GM12878 (cell line): ENCODE measurements around the gene GTPBP4. TPM values are rescaled to one million over a fixed set of nuclear protein-coding genes. Genes with fewer than 3 reads are reported as not detected.
A peak's percentile ranks its signal among the peaks of the same experiment; 100 is the strongest.

Experiments used
- BHLHE40 ChIP-seq, 2 experiments: fragments of 450-650 bp in 1 of 2; IDR thresholded peaks; 2 replicates each; pipeline ENCODE4 v1.6.1; 2011 to 2017; ENCODE audit warnings: low read depth in 2 of 2, borderline replicate concordance in 1 of 2, improper control_type of control experiment in 1 of 2, low read length in 1 of 2, mild to moderate bottlenecking in 1 of 2
- EED ChIP-seq: sonication (generic); IDR thresholded peaks from 2 replicates; pipeline ENCODE4 v1.6.1; 2016; ENCODE audit warnings: antibody characterized with exemption, low read depth
- GABPA ChIP-seq: IDR thresholded peaks from 2 replicates; pipeline ENCODE4 v1.6.1; 2014; ENCODE audit warnings: antibody characterized with exemption, low read depth, mild to moderate bottlenecking, inconsistent platforms
- PML ChIP-seq: IDR thresholded peaks from 2 replicates; pipeline ENCODE4 v1.6.1; 2012; ENCODE audit warnings: low read length, inconsistent platforms
- RAD51 ChIP-seq: fragments of 450-650 bp; IDR thresholded peaks from 2 replicates; pipeline ENCODE4 v1.6.1; 2016; ENCODE audit warnings: moderate library complexity, mild to moderate bottlenecking, inconsistent platforms
- RFX5 ChIP-seq: IDR thresholded peaks from 2 replicates; pipeline ENCODE4 v1.6.1; 2011; ENCODE audit warnings: low read depth, low read length, improper control_type of control experiment
- RUNX3 ChIP-seq: IDR thresholded peaks from 2 replicates; pipeline ENCODE4 v1.6.1; 2012; ENCODE audit warnings: low read length, inconsistent platforms
- SP1 ChIP-seq: IDR thresholded peaks from one replicate; pipeline ENCODE4 v1.6.1; 2011; ENCODE audit warnings: low read depth, low read length
- SREBF2 ChIP-seq: IDR thresholded peaks from 2 replicates; pipeline ENCODE4 v1.6.1; 2012; ENCODE audit warnings: mild to moderate bottlenecking, low read length
- TBL1XR1 ChIP-seq: IDR thresholded peaks from 2 replicates; pipeline ENCODE4 v1.6.1; 2012; ENCODE audit warnings: low read depth, low read length, improper control_type of control experiment
- YBX1 ChIP-seq: fragments of 450-650 bp; IDR thresholded peaks from 2 replicates; pipeline ENCODE4 v1.6.1; 2016; ENCODE audit warnings: antibody characterized with exemption
- ZBED1 ChIP-seq: IDR thresholded peaks from 2 replicates; pipeline ENCODE4 v1.6.1; 2016; ENCODE audit warnings: borderline replicate concordance
- ZNF592 ChIP-seq: fragments of 450-650 bp; IDR thresholded peaks from 2 replicates; pipeline ENCODE4 v1.6.1; 2017; ENCODE audit warnings: mild to moderate bottlenecking, moderate library complexity
- ZNF622 ChIP-seq: fragments of 450-650 bp; IDR thresholded peaks from 2 replicates; pipeline ENCODE4 v1.6.1; 2017; ENCODE audit warnings: mild to moderate bottlenecking, inconsistent platforms
- polyA plus RNA-seq, 11 experiments: library from polyadenylated mRNA; depleted of rRNA in 4 of 11; unstranded in 6 of 11; stranded (reverse) in 5 of 11; fragments of >200 nt; fragmentation: Nextera tagmentation in 4 of 11; fragmentation: Illumina TruSeq in 1 of 11; extraction: Ambion mirVana in 4 of 11; extraction: Trizol in 1 of 11; gene quantifications; 1 replicate in 1 of 11; 2 replicates in 10 of 11; pipeline versions ENCODE4 v1.2.1 to v1.2.3, GENCODE V29; 2011 to 2016; ENCODE audit warnings: inconsistent platforms in 2 of 11, missing spikeins in 2 of 11, low read depth in 1 of 11
- total RNA-seq, 4 experiments: library from RNA; depleted of rRNA in 3 of 4; stranded (reverse); fragments of >200 nt in 3 of 4; fragmentation: Illumina TruSeq in 1 of 4; extraction: Trizol in 1 of 4; gene quantifications; 2 replicates each; pipeline versions ENCODE4 v1.2.1 to v1.2.3, GENCODE V29; 2013 to 2021
- TF ChIP-seq, protein P1 (sequence below): fragments of 450-650 bp; IDR thresholded peaks from 2 replicates; pipeline ENCODE4 v1.6.1; 2017; ENCODE audit warnings: mild to moderate bottlenecking, moderate library complexity
- TF ChIP-seq, protein P2 (sequence below): fragments of 450-650 bp; IDR thresholded peaks from 2 replicates; pipeline ENCODE4 v1.6.1; 2016; ENCODE audit warnings: mild to moderate bottlenecking
- TF ChIP-seq, protein P3 (sequence below): IDR thresholded peaks from 2 replicates; pipeline ENCODE4 v1.6.1; 2012; ENCODE audit warnings: low read depth, low read length, improper control_type of control experiment
- TF ChIP-seq, protein P4 (sequence below): IDR thresholded peaks from 2 replicates; pipeline ENCODE4 v1.6.1; 2011; ENCODE audit warnings: borderline replicate concordance, low read depth, mild to moderate bottlenecking, moderate library complexity, low read length; ENCODE audit not compliant: insufficient read depth, poor library complexity, severe bottlenecking

The GTPBP4 gene
- total and polyA plus RNA-seq, 10 of the 15 experiments (the other 5 are each of a cell fraction or from before 2014, with no cell fraction given) = 58.5 to 118 (median 71.4) TPM

DNA sequence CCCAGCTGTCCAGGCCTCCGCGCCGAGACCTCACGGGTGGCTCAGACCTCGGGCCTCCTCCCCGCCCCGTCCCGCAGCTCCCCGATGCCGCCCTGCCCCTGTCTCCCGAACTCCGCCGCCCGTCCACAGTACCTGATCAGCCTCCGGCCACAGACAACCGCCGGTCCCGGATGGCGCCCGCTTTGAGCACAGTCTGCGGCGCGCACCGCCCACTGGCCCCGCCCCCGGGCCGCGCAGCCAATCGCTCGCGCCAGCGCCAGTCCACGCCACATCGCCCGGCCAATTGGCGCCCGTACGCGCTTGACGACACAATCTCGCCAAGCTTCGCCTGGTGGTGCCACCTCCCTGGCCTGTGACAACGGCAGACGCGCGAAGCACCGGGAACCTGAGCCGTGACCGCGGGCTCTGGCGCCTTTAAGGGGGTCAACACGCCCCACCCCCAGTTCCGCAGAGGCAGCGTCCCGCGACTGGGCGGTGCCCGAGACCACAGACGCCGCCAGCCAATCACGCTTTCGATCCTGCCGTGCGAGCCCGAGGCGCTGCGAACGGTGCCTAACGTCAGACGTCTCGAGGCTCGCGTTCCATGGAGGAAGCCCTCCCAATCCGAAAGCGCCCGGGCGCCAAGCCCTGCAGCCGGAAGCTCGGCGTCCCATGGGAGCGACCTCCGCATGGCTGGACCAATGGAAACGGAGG lies 60.6 kb downstream of the GTPBP4 start, which contains the start of gene IDI1 (continued):
- TF ChIP-seq, protein P1, sequence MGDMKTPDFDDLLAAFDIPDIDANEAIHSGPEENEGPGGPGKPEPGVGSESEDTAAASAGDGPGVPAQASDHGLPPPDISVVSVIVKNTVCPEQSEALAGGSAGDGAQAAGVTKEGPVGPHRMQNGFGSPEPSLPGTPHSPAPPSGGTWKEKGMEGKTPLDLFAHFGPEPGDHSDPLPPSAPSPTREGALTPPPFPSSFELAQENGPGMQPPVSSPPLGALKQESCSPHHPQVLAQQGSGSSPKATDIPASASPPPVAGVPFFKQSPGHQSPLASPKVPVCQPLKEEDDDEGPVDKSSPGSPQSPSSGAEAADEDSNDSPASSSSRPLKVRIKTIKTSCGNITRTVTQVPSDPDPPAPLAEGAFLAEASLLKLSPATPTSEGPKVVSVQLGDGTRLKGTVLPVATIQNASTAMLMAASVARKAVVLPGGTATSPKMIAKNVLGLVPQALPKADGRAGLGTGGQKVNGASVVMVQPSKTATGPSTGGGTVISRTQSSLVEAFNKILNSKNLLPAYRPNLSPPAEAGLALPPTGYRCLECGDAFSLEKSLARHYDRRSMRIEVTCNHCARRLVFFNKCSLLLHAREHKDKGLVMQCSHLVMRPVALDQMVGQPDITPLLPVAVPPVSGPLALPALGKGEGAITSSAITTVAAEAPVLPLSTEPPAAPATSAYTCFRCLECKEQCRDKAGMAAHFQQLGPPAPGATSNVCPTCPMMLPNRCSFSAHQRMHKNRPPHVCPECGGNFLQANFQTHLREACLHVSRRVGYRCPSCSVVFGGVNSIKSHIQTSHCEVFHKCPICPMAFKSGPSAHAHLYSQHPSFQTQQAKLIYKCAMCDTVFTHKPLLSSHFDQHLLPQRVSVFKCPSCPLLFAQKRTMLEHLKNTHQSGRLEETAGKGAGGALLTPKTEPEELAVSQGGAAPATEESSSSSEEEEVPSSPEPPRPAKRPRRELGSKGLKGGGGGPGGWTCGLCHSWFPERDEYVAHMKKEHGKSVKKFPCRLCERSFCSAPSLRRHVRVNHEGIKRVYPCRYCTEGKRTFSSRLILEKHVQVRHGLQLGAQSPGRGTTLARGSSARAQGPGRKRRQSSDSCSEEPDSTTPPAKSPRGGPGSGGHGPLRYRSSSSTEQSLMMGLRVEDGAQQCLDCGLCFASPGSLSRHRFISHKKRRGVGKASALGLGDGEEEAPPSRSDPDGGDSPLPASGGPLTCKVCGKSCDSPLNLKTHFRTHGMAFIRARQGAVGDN = peak; percentile 78
- TF ChIP-seq, protein P2, sequence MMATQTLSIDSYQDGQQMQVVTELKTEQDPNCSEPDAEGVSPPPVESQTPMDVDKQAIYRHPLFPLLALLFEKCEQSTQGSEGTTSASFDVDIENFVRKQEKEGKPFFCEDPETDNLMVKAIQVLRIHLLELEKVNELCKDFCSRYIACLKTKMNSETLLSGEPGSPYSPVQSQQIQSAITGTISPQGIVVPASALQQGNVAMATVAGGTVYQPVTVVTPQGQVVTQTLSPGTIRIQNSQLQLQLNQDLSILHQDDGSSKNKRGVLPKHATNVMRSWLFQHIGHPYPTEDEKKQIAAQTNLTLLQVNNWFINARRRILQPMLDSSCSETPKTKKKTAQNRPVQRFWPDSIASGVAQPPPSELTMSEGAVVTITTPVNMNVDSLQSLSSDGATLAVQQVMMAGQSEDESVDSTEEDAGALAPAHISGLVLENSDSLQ = peak; percentile 78
- peak; percentile 90 for TF ChIP-seq SP1
- TF ChIP-seq ZNF592 = no peak
- TF ChIP-seq PML = peak; percentile 87
- TF ChIP-seq YBX1 = no peak
- TF ChIP-seq, protein P3, sequence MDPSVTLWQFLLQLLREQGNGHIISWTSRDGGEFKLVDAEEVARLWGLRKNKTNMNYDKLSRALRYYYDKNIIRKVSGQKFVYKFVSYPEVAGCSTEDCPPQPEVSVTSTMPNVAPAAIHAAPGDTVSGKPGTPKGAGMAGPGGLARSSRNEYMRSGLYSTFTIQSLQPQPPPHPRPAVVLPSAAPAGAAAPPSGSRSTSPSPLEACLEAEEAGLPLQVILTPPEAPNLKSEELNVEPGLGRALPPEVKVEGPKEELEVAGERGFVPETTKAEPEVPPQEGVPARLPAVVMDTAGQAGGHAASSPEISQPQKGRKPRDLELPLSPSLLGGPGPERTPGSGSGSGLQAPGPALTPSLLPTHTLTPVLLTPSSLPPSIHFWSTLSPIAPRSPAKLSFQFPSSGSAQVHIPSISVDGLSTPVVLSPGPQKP = peak; percentile 57; the same call in 1 of the 2 replicates
- peak; percentile 38; the same call in 1 of the 2 replicates for TF ChIP-seq EED
- peak; percentile 94 for TF ChIP-seq RFX5
- TF ChIP-seq TBL1XR1 = peak; percentile 56
- peak; percentile 74 for TF ChIP-seq RUNX3
- TF ChIP-seq ZNF622 = no peak
- TF ChIP-seq, protein P4, sequence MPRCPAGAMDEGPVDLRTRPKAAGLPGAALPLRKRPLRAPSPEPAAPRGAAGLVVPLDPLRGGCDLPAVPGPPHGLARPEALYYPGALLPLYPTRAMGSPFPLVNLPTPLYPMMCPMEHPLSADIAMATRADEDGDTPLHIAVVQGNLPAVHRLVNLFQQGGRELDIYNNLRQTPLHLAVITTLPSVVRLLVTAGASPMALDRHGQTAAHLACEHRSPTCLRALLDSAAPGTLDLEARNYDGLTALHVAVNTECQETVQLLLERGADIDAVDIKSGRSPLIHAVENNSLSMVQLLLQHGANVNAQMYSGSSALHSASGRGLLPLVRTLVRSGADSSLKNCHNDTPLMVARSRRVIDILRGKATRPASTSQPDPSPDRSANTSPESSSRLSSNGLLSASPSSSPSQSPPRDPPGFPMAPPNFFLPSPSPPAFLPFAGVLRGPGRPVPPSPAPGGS = no peak
- TF ChIP-seq RAD51 = no peak
- TF ChIP-seq ZBED1 = 0 out of 2 replicates have a peak, but pooled peaks have one; percentile 8
- peak; percentile 87 for TF ChIP-seq GABPA
- TF ChIP-seq SREBF2 = peak; percentile 81
- TF ChIP-seq BHLHE40 (IDR thresholded peaks at IDR 0.05; ENCODE audit: borderline replicate concordance in 1 of 2, low read depth in 2 of 2, low read length in 1 of 2) = peak; percentile 56 to 92; a peak in 3 of 4 replicates
